Right atrium auricular region (tissue), 2 donors: ENCODE data around the gene IL1RL2. TPM values are rescaled to one million over a fixed set of nuclear protein-coding genes. Genes with fewer than 3 reads are reported as not detected.

Experiments
- DNase-seq: peaks from one replicate; pipeline ENCODE4 v3.0.0-alpha.2; 2019; ENCODE audit warnings: low spot score
- H3K27ac ChIP-seq, 2 donors: fragments of 200-600 bp; sonication (generic); 1 replicate in 1 of 2; 2 replicates in 1 of 2; pipeline ENCODE4 v1.5.1; 2016 to 2019
- H3K27me3 ChIP-seq, 2 donors: fragments of 200-600 bp; sonication (generic); one replicate each; pipeline versions ENCODE4 v1.5.1 to v1.6.0; 2017 to 2019
- H3K36me3 ChIP-seq: fragments of 200-600 bp; sonication (generic); one replicate; pipeline ENCODE4 v1.5.1; 2016
- H3K4me1 ChIP-seq, 2 donors: fragments of 200-600 bp; sonication (generic); one replicate each; pipeline versions ENCODE4 v1.5.1 to v1.6.0; 2017 to 2019
- H3K4me3 ChIP-seq, 2 donors: fragments of 200-600 bp; sonication (generic); 1 replicate in 1 of 2; 2 replicates in 1 of 2; pipeline ENCODE4 v1.5.1; 2017 to 2019; ENCODE audit warnings: mild to moderate bottlenecking in 1 of 2, moderate library complexity in 1 of 2
- H3K9me3 ChIP-seq, 2 donors: fragments of 200-600 bp; sonication (generic); one replicate each; pipeline ENCODE4 v1.5.1; 2019
- CTCF ChIP-seq, 2 donors: fragments of 200-600 bp; sonication (generic); IDR thresholded peaks; one replicate each; pipeline ENCODE4 v1.5.1; 2019; ENCODE audit warnings: antibody characterized with exemption in 2 of 2
- total RNA-seq, 2 donors: library from RNA; depleted of rRNA; stranded (reverse); fragments of >200 nt; gene quantifications; one replicate each; pipeline ENCODE4 v1.1.0, GENCODE V29; 2016

Gene IL1RL2
- total RNA-seq, 2 donors from 2014 or later: 0.55 TPM; not detected in 1

GRCh38 chr2:102253140-102253752 lies 66.4 kb downstream of the IL1RL2 start:
- TF ChIP-seq CTCF (IDR thresholded peaks at IDR 0.05): no peak
- no peak for DNase-seq
- Histone ChIP-seq H3K27ac (no peak overlapping the region), H3K36me3 (no peaks in the 10 kb centered on the region), H3K27me3 (no peaks in the 10 kb centered on the region), H3K9me3 (peaks cover 0 to 4% of the 10 kb centered on the region in 2 donors), H3K4me3 (no peak overlapping the region), H3K4me1 (peaks cover 0 to 9% of the 10 kb centered on the region in 2 donors)

- TF ChIP-seq CTCF (IDR thresholded peaks at IDR 0.05): peak in 1 of 2 donors; percentile 35
- Histone ChIP-seq H3K9me3 (peaks cover 0 to 4% of the 10 kb centered on the region in 2 donors), H3K36me3 (no peaks in the 10 kb centered on the region), H3K4me1 (peaks cover 0 to 9% of the 10 kb centered on the region in 2 donors), H3K27ac (no peak overlapping the region), H3K4me3 (no peak overlapping the region), H3K27me3 (no peaks in the 10 kb centered on the region)
- DNase-seq: no peak
Observed at GRCh38 chr2:102253753-102254150, 66.9 kb downstream of the IL1RL2 start.

- DNase-seq: no peak
- no peaks in the 10 kb centered on the region for H3K27me3 ChIP-seq
- no peak overlapping the region for H3K4me3 ChIP-seq
- no peak for TF ChIP-seq CTCF (IDR thresholded peaks at IDR 0.05)
- no peak overlapping the region for H3K27ac ChIP-seq
- peaks cover 0 to 4% of the 10 kb centered on the region in 2 donors for H3K9me3 ChIP-seq
- peaks cover 0 to 3% of the 10 kb centered on the region in 2 donors for H3K4me1 ChIP-seq
- H3K36me3 ChIP-seq: no peaks in the 10 kb centered on the region
Observed at GRCh38 chr2:102256276-102256675, 69.5 kb downstream of the IL1RL2 start.

- Histone ChIP-seq H3K27ac (no peak overlapping the region), H3K4me1 (no peaks in the 10 kb centered on the region), H3K36me3 (no peaks in the 10 kb centered on the region), H3K27me3 (no peaks in the 10 kb centered on the region), H3K9me3 (peaks cover 0 to 2% of the 10 kb centered on the region in 2 donors), H3K4me3 (no peak overlapping the region)
- no peak for DNase-seq
- no peak for TF ChIP-seq CTCF (IDR thresholded peaks at IDR 0.05)
Observed at GRCh38 chr2:102256874-102257462, 70.1 kb downstream of the IL1RL2 start.

GRCh38 chr2:102258025-102258385 lies 71.2 kb downstream of the IL1RL2 start:
- H3K36me3 ChIP-seq: no peaks in the 10 kb centered on the region
- no peak overlapping the region for H3K4me3 ChIP-seq
- H3K4me1 ChIP-seq: no peaks in the 10 kb centered on the region
- H3K9me3 ChIP-seq: no peaks in the 10 kb centered on the region
- no peak overlapping the region for H3K27ac ChIP-seq
- TF ChIP-seq CTCF (IDR thresholded peaks at IDR 0.05): no peak
- no peaks in the 10 kb centered on the region for H3K27me3 ChIP-seq
- no peak for DNase-seq
